ENCODE measurements around the gene TIMP2.

DNA sequence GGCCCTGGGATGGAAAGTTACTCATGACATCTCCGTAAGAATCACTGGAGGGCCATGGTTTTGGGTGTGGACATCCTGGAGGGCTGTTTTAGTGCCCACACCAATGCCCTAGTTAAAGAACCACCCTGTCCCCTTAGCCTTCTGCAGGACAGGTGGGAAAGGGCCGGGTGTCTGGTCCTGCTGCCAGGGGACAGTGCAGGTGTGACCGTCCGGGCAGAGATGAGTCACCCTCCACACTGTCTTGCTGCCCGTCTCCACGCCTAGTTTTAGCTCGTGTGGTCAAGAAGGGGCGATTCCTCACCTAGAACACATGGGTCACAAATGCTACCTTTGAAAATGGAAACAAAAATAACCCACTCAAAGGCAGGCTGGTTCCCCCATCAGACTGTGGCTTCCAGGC is 39.2 kb downstream of the TIMP2 start:
- TF ChIP-seq, protein P1, sequence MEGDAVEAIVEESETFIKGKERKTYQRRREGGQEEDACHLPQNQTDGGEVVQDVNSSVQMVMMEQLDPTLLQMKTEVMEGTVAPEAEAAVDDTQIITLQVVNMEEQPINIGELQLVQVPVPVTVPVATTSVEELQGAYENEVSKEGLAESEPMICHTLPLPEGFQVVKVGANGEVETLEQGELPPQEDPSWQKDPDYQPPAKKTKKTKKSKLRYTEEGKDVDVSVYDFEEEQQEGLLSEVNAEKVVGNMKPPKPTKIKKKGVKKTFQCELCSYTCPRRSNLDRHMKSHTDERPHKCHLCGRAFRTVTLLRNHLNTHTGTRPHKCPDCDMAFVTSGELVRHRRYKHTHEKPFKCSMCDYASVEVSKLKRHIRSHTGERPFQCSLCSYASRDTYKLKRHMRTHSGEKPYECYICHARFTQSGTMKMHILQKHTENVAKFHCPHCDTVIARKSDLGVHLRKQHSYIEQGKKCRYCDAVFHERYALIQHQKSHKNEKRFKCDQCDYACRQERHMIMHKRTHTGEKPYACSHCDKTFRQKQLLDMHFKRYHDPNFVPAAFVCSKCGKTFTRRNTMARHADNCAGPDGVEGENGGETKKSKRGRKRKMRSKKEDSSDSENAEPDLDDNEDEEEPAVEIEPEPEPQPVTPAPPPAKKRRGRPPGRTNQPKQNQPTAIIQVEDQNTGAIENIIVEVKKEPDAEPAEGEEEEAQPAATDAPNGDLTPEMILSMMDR (IDR thresholded peaks at IDR 0.05): no peak
- TF ChIP-seq POLR2A (IDR thresholded peaks at IDR 0.05): no peak

Data from tibial nerve (tissue), 3 donors.